GM21717 (cell line): ENCODE results near the gene WNT10A.

Experiments
- ATAC-seq: cut with Tn5 transposase; IDR thresholded peaks from one replicate; pipeline ENCODE4 v1.9.1; 2021; ENCODE audit warnings: mild to moderate bottlenecking, moderate library complexity; ENCODE audit not compliant: unreplicated experiment

The WNT10A gene

GRCh38 chr2:218892693-218893348 lies 12.2 kb downstream of the WNT10A start:
- peak; percentile 32 for ATAC-seq

DNA sequence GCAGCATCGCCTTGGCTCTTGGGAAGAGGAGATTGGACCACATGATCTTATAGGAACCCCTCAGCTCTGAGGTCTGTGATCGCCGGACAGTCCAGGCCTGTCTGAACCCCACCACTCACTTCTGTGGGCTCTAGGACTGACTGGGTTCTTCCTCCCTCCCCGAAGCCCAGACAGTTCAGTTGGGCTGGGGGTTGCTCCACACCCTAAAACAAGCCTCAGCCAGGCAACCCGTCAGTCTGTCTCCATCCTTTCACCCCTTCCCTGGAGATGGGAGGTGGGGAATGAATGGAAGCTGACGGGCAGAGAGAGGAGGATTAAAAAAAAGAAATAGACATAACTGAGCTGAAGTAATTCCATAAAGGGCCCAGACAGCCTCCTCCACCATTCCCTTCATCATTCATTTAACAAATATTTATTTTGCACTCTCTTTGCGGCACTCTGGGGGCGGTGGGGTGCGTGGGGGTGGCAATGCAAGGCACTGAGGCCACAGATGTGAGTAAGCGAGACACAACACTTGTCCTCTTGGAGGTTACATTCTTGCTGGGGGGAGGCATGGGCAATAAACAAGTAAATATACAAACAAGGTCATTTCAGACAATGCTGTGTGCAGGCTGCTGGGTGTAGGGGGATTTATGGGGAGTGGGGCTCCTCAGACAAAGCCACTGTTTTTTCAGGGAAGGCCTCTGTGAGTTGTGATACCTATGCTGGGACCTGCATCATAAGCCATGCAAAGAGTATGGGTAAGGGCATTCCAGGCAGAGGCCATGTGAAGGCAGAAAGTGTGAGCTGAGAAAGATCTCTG lies 12.9 kb downstream of the WNT10A start:
- no peak for ATAC-seq

GRCh38 chr2:218894151-218894879 lies 13.7 kb downstream of the WNT10A start:
- no peak for ATAC-seq

DNA sequence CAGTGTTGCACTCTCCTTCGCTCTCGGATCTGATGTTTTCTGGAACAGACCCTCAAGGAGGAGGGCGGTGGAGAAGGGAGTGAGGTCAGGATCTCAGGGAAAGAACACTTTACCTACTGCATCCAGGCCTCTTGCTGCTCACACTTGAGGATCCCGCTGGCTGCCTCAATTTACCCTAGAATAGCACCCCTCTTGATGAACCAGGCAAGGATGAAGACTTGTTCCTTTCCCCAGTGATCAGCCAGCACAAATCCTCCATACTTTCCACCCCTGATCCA lies 14.2 kb downstream of the WNT10A start:
- ATAC-seq, result no peak

DNA sequence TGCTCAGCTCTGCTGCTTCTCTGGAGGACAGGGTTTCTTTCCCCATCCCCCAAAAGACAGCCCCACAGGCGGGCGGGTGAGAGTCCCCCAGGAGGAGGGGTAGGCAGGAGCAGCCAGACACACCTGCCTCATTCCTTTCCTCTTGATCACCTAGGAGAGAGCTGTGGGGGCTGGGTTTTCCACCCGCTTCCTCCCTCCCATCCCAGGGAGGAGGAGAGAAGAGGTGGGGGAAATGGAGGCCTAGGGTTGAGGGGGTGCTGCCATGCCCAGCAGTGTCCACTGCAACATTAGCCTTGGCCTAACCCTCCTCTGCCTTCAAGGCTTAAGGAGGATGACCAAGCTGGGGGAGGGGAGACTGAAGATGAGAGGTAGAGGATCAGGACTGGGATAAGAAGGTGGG lies 14.7 kb downstream of the WNT10A start:
- ATAC-seq, result no peak

DNA sequence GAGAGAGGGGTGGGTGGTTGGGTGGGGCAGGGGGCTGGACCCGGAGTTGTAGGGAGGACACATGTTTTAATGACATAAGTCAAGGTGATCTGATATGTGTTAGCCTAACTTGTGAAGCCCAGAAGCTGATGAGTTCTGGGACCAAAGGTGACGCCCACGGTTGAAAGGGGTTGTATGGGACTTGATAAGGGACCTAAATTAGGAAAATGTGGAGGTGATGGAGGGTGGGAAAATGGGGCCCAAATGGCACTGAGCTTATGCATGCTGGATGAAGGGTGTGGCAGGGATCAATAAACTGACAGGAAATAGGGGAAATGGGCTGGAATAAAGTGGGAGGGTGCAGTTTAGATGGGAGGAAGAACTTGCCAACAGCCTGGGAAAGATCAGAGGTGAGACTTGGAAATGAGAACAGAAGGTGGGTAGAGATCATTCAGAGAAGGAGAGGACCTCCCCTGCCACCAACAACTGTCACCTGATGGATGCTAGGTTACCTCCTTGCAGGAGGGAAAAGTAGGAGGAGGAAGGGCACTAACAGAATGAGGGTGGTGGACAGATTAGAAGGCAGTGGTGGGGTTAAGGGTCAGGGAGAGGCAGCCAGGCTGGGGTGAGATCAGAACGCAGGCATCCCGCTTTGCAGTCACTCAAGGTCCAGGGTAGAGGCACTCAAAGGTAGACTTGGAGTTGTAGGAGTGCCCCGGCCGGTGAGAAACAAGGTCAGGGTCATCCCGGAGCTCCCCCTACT lies 15.3 kb downstream of the WNT10A start:
- peak; percentile 21 for ATAC-seq

DNA sequence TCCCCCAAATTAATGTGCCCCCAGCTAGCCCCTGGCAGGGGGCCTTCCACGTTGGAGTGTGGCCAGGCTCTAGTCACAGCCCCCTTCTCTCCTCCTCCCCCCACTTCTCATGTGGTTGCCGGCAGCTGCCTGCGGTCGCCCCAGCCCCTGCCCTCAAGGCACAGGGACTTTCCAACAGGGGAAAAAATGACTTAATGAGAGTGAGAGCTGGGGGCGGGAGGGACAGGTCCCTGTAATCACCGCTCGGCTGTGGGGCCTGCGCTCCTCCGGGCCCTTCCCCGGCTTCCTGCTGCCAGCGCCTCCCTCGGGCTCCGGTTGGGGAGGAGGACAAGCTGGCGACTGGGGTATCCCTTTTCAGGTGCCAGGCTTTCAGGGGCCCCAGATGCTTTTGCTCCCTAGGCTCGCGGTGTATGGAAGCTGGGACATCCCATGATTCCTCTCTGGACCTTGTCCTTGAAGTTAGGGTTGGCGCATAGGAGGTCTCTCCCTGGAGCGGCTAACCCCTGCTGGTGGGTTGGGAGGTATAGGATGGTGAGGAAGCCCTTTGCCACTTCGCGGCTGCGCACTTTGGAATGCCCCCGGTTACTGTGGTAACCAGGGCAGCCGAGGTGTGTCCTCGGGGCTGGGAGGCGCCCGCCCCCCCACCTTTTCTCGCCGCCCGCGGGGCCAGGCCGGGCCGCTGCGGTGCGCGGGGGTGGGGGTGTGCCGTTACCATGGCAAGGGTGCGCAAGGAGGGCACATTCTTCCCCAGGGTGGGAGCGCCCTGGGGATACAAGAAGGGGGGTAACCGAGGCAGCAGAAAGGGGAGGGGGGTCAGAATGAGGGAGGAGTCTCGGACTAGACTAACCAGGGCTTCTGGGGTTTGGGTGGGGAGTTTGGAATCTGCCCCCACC lies 16.1 kb downstream of the WNT10A start:
- peak; percentile 57 for ATAC-seq

GRCh38 chr2:218897394-218898108 lies 16.9 kb downstream of the WNT10A start:
- peak; percentile 3 for ATAC-seq

GRCh38 chr2:218898109-218898878 lies 17.6 kb downstream of the WNT10A start:
- no peak for ATAC-seq

DNA sequence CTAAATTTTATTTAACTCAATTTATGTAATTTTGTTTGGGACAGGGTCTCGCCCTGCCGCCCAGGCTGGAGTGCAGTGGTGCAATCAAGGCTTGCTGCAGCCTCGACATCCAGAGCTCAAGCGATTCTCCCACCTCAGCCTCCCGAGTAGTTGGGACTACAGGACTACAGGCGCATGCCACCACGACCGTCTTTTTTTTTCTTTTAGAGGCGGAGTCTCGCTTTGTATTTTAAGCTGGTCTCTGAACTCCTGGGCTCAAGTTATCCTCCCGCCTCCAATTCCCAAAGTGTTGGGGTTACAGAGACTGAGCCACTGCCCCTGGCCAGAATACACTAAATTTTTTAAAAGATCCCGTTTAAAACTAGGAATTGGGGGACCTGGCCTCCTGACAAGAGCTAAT lies 18.5 kb downstream of the WNT10A start:
- ATAC-seq, result no peak

GRCh38 chr2:218902427-218902826 lies 21.8 kb downstream of the WNT10A start:
- no peak for ATAC-seq

DNA sequence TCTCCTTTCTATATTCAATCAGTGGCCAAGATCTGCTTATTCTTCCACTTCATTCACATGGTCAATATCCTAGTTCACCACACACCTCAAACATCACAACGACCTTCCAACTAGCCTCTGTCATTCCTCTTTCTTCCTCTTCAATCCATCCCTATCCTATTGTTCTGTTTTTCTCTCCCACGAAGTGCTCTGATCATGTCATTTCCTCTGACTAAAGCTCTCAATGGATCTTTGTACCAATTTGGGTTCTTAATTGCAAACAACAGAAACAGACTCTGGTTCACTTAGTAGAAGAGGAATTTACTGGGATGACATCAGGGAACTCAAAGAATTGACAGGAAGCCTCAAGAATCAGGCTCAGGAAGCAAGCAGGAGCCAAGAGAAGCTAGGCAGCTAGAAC lies 23.5 kb downstream of the WNT10A start:
- no peak for ATAC-seq

DNA sequence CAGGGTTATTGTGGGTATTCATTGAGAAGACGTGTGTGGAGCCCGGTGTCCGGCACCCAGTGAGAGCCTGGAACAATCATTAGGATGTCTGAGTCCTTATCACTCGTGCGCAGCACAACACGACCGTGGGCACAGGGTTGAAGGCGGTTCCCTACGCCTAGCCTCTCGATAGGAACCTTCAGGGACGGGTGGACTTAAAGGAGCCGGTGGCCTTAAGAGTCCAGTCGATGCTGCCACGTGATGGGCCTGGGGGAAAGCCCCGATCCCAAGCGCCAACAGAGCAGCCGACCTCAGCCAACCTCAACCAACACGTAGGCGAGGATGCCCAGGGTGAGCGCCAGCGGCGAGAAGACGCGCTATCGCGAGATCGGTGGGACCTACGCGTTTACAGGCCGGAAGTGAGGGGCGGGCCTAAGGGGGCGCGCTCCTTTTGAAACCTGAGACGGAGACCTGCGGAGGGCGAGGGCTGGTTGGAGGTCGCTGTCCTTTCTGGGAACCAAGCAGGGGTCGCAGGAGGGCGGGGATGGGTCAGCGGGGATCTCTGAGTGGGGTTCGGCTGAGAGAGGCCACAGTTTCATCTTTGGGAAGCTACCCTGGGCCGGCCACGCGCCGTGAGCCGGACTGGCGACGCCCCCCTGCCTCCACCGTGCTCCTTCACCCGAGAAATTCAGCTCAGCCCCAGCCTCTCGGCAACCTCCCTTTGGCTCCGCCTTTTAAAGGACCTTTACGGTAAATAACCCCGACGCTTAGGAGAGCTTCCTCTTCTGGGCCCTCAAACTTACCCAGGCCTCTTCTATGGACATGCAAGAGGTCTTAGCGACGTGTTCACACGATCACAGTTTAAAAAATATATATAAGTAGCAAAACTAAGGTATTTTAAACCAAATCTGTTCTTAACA lies 28.3 kb downstream of the WNT10A start:
- ATAC-seq, result peak; percentile 89

DNA sequence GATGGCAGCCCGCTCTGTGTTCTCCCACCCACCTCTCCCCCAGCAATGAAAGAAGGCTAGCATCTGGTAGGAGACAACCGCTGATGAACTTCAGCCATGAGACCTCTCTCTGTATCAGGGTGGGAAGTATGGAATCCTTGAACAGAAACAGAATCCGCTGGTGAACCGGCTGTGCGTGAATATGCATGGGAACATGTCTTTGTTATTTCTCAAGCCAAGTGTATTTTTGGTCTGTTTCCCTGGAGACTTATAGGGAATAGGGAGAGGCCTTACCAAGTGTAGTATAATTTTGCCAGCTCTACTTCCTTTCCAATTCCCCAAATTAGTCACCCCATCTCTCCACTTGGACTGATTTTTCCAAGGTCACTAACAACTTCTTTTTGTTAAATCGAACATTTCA lies 30.1 kb downstream of the WNT10A start:
- no peak for ATAC-seq

DNA sequence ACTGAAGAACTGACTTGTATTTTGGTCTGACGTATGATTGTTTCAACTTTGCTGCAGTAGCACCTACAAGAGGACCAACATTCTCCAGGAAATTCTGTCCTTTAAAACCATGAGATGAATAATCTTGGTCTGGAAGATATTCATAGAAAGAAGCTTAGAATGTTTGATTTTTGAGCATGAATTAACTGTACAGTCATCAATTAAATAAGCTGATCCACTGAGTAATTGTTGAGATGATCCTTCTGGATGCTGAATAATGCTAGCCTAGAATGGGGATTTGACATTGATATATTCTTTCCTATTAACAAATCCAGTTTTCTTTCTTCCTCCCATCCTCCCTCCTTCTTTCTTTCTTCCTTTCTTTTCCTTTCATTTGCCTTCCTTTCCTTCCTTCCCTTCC lies 39.9 kb downstream of the WNT10A start:
- ATAC-seq, result no peak

DNA sequence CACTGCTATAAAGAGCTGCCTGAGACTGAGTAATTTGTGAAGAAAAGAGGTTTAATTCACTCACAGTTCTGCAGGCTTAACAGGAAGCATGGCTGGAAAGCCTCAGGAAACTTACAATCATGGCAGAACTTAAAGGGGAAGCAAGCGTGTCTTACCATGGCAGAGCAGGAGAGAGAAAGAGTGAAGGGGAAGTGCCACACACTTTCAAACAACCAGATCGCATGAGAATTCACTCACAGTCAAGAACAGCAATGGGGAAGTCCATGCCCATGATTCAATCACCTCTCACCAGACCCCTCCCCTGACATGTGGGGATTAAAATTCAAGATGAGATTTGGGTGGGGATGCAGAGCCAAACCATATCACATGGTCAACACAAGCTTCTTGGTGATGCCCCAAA lies 44.1 kb downstream of the WNT10A start:
- no peak for ATAC-seq

- no peak for ATAC-seq
These were observed 44.8 kb downstream of the WNT10A start for GRCh38 chr2:218925434-218925833.

GRCh38 chr2:218927422-218927821 lies 46.8 kb downstream of the WNT10A start:
- no peak for ATAC-seq
